BE2C (cell line): Measurements from ENCODE around the gene KIAA1217.

ENCODE experiments used
- DNase-seq: peaks from one replicate; pipeline ENCODE4 v3.0.0-alpha.2; 2020
- H3K27me3 ChIP-seq: fragments of 250-450 bp; sonication (Bioruptor Pico); 2 replicates; pipeline ENCODE4 v1.5.1; 2020; ENCODE audit warnings: mild to moderate bottlenecking
- H3K36me3 ChIP-seq: fragments of 250-450 bp; sonication (Bioruptor Pico); 2 replicates; pipeline ENCODE4 v1.5.1; 2020; ENCODE audit warnings: mild to moderate bottlenecking
- H3K4me1 ChIP-seq: fragments of 250-450 bp; sonication (Bioruptor Pico); 2 replicates; pipeline ENCODE4 v1.5.1; 2020
- H3K4me3 ChIP-seq: 2 replicates; pipeline ENCODE4 v1.5.1; 2011; ENCODE audit warnings: low read depth, low read length
- H3K9me3 ChIP-seq: fragments of 250-450 bp; sonication (Bioruptor Pico); 2 replicates; pipeline ENCODE4 v1.5.1; 2020
- CTCF ChIP-seq: IDR thresholded peaks from 2 replicates; pipeline ENCODE4 v1.5.1; 2012; ENCODE audit warnings: mild to moderate bottlenecking, low read depth, low read length

Gene KIAA1217

GRCh38 chr10:24371396-24371795, 162.5 kb downstream of the KIAA1217 start:
- Histone ChIP-seq H3K27me3 (no peaks in the 10 kb centered on the region), H3K4me1 (no peaks in the 10 kb centered on the region), H3K9me3 (no peaks in the 10 kb centered on the region), H3K36me3 (no peaks in the 10 kb centered on the region), H3K4me3 (no peak overlapping the region)
- DNase-seq: no peak
- TF ChIP-seq CTCF: no peak

- no peak overlapping the region for H3K4me3 ChIP-seq
- DNase-seq: no peak
- no peaks in the 10 kb centered on the region for H3K27me3 ChIP-seq
- no peaks in the 10 kb centered on the region for H3K4me1 ChIP-seq
- H3K9me3 ChIP-seq: no peaks in the 10 kb centered on the region
- TF ChIP-seq CTCF: no peak
- no peaks in the 10 kb centered on the region for H3K36me3 ChIP-seq
Measured at GRCh38 chr10:24374134-24374915, 165.4 kb downstream of the KIAA1217 start.

DNA sequence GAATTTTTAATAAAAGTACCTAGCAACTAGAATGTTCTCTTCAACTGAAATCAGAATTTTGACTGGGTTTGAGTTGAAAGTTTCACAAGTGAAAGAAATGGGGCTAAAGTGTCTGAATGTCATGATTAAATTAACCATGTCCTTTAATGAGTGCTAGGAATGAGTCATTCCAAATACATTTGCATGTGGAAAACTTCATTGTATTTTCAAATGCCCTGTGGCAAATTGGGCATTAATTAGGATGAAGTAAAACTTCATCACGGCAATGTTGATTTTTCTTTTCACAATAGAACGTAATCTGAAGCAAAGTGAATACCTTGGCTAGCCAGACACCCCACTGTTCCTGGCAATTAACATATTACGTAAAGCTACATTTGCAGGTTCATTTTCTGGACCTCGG, 166.6 kb downstream of the KIAA1217 start:
- TF ChIP-seq CTCF: no peak
- DNase-seq: no peak
- no peaks in the 10 kb centered on the region for H3K36me3 ChIP-seq

GRCh38 chr10:24376731-24377130, 167.8 kb downstream of the KIAA1217 start:
- no peak for TF ChIP-seq CTCF
- Histone ChIP-seq H3K4me3 (no peak overlapping the region), H3K27me3 (no peaks in the 10 kb centered on the region), H3K36me3 (no peaks in the 10 kb centered on the region), H3K4me1 (no peaks in the 10 kb centered on the region), H3K9me3 (no peaks in the 10 kb centered on the region)
- DNase-seq: no peak

More for the DNA sequence above, 166.6 kb downstream of the KIAA1217 start:
- no peak overlapping the region for H3K4me3 ChIP-seq
- H3K27me3 ChIP-seq: no peaks in the 10 kb centered on the region
- H3K9me3 ChIP-seq: no peaks in the 10 kb centered on the region
- no peaks in the 10 kb centered on the region for H3K4me1 ChIP-seq

DNA sequence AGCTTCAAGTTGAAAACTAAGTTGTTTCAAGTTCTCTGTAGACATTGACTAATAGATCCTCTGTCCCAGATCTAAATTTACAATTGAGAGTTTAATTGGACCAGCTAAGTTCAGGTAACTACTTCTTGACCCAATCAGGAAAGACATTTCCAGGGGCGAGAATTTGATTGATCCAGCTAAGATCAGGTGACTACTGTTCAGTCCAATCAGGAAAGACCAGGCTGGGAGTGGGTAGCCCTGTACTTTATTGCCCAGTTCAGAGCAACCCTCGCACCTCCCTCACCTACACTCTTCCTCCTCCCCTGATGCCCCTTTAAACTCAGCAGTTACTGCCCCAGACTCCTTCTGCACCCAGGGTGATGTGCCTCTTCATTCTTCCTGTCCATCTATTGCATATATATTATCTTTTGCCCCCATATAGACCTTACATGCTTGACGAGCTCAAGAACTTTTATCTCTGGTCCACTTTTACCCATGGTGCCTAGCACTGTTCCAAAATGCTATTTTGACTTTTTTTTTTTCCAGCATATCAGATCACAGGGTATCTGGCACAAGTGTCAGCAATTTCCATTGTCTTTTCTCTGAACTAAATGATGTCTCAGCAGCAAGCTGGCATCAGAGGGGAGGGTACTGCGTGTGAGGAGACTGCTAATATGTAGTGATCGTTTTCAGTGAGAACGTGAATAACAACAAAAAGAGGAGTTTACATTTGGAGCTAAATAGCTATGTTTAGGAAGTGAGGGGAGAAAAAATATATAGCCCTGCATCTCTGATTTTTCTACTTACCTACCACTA, 169.4 kb downstream of the KIAA1217 start:
- no peak for DNase-seq
- H3K9me3 ChIP-seq: no peaks in the 10 kb centered on the region
- TF ChIP-seq CTCF: no peak
- H3K4me3 ChIP-seq: no peak overlapping the region
- no peaks in the 10 kb centered on the region for H3K27me3 ChIP-seq
- H3K4me1 ChIP-seq: no peaks in the 10 kb centered on the region
- H3K36me3 ChIP-seq: no peaks in the 10 kb centered on the region
